BLaER1 treated with 17β-estradiol and CSF1 and Interleukin-3, amounts not matched to agents 10 nM and 100 nM (cell line): Measurements from ENCODE around the gene RAB43.
"Not testable (repeated sequence)": the region's sequence is repeated elsewhere in the genome, so short reads cannot be mapped to it uniquely, and the experiment has no call there.

Experiments used
- H3K27ac ChIP-seq, 11 experiments: shearing (Covaris generic); formaldehyde crosslinking; 2 replicates each; pipeline ENCODE4 v1.8.1; 2022
- H3K27me3 ChIP-seq, 11 experiments: shearing (Covaris generic); formaldehyde crosslinking; 2 replicates each; pipeline ENCODE4 v1.8.1; 2022
- H3K36me3 ChIP-seq, 11 experiments: shearing (Covaris generic); formaldehyde crosslinking; 2 replicates each; pipeline ENCODE4 v1.8.1; 2022
- H3K4me1 ChIP-seq, 10 experiments: shearing (Covaris generic); formaldehyde crosslinking; 2 replicates each; pipeline ENCODE4 v1.8.1; 2022
- H3K4me2 ChIP-seq, 11 experiments: shearing (Covaris generic); formaldehyde crosslinking; 2 replicates each; pipeline ENCODE4 v1.8.1; 2022
- H3K4me3 ChIP-seq, 10 experiments: shearing (Covaris generic); formaldehyde crosslinking; 2 replicates each; pipeline ENCODE4 v1.8.1; 2022
- H3K9ac ChIP-seq, 11 experiments: shearing (Covaris generic); formaldehyde crosslinking; 2 replicates each; pipeline ENCODE4 v1.8.1; 2022
- H3K9me3 ChIP-seq, 11 experiments: shearing (Covaris generic); formaldehyde crosslinking; replicated peaks in 1 of 11; 2 replicates each; pipeline ENCODE4 v1.8.1; 2022
- H4K20me1 ChIP-seq, 11 experiments: shearing (Covaris generic); formaldehyde crosslinking; 2 replicates each; pipeline ENCODE4 v1.8.1; 2022
- Cebpa-rat ChIP-seq, 11 experiments: shearing (Covaris generic); IDR thresholded peaks; 2 replicates each; pipeline ENCODE4 v1.8.1; 2022

The RAB43 gene

DNA sequence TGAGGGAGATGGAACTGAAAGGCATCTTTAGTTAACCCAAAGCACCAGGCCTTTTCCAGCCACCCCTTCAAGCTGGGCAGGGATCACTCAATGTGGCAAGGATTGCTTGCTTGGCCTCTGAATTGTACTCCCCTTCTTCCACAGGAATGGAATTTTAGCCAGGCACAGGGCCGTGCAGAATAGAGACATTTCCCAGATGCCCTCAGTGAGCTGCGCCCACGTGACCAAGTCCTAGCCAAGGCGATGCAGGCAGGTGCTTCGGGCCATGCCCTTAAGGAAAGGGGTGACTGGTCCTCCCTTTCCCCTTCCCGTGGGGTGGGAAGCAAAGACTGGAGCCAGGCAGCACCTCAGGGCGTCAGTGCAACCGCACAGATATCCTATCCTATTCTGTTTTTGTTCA lies 43.1 kb downstream of the RAB43 start:
- H3K9me3 ChIP-seq: peaks cover 0 to 10% (median 6%) of the 10 kb centered on the region in 11 experiments; a peak in 5 of 22 replicates
- H3K27me3 ChIP-seq: no peaks in the 10 kb centered on the region
- no peaks in the 10 kb centered on the region for H3K36me3 ChIP-seq
- no peak overlapping the region for H3K4me3 ChIP-seq
- no peak overlapping the region for H3K27ac ChIP-seq
- no peak overlapping the region for H3K4me2 ChIP-seq
- peaks cover 0 to 10% (median 7%) of the 10 kb centered on the region in 10 experiments; a peak in 13 of 20 replicates for H3K4me1 ChIP-seq
- no peak overlapping the region for H3K9ac ChIP-seq
- no peak for TF ChIP-seq Cebpa-rat (IDR thresholded peaks at IDR 0.05)
- no peaks in the 10 kb centered on the region for H4K20me1 ChIP-seq

GRCh38 chr3:129077222-129077621 lies 44.4 kb downstream of the RAB43 start:
- no peak for TF ChIP-seq Cebpa-rat (IDR thresholded peaks at IDR 0.05)
- Histone ChIP-seq H3K4me2 (no peak overlapping the region), H3K4me3 (no peak overlapping the region), H3K9ac (no peak overlapping the region), H3K4me1 (peaks cover 0 to 7% (median 4%) of the 10 kb centered on the region in 10 experiments; a peak in 13 of 20 replicates), H3K36me3 (no peaks in the 10 kb centered on the region), H3K9me3 (peaks cover 0 to 10% (median 6%) of the 10 kb centered on the region in 11 experiments; a peak in 5 of 22 replicates), H4K20me1 (no peaks in the 10 kb centered on the region), H3K27ac (no peak overlapping the region), H3K27me3 (no peaks in the 10 kb centered on the region)

- peak overlapping the region in 3 of 10 experiments; percentile 16 to 23 (median 20); a peak in 4 of 20 replicates for H3K4me3 ChIP-seq
- peak overlapping the region in 7 of 11 experiments; percentile 31 to 74 (median 68); a peak in 13 of 22 replicates for H3K27ac ChIP-seq
These were observed 51.3 kb downstream of the RAB43 start for GRCh38 chr3:129070086-129070885.

GRCh38 chr3:129069313-129070085 lies 52.1 kb downstream of the RAB43 start:
- Histone ChIP-seq H3K4me3 (peak overlapping the region in 3 of 10 experiments; percentile 16 to 23 (median 20); a peak in 4 of 20 replicates), H3K9me3 (peaks cover 0 to 16% (median 12%) of the 10 kb centered on the region in 11 experiments; a peak in 16 of 22 replicates), H3K9ac (peak overlapping the region in 6 of 11 experiments; percentile 12 to 62 (median 54); a peak in 8 of 22 replicates), H3K4me1 (peaks cover 26 to 75% (median 64%) of the 10 kb centered on the region in 10 experiments), H3K27ac (peak overlapping the region in 7 of 11 experiments; percentile 31 to 74 (median 68); a peak in 14 of 22 replicates), H3K4me2 (peak overlapping the region; percentile 65 to 99 (median 80))
- not testable (repeated sequence) for H4K20me1 ChIP-seq, H3K27me3 ChIP-seq, H3K36me3 ChIP-seq

More at GRCh38 chr3:129070086-129070885, 51.3 kb downstream of the RAB43 start:
- H3K36me3 ChIP-seq: no peaks in the 10 kb centered on the region
- peak overlapping the region in 6 of 11 experiments; percentile 12 to 62 (median 54); a peak in 9 of 22 replicates for H3K9ac ChIP-seq
- TF ChIP-seq Cebpa-rat (IDR thresholded peaks at IDR 0.05): no peak
- no peaks in the 10 kb centered on the region for H4K20me1 ChIP-seq
- no peaks in the 10 kb centered on the region for H3K27me3 ChIP-seq
- peak overlapping the region; percentile 41 to 99 (median 79) for H3K4me2 ChIP-seq
- peaks cover 0 to 19% (median 13%) of the 10 kb centered on the region in 11 experiments; a peak in 18 of 22 replicates for H3K9me3 ChIP-seq
- H3K4me1 ChIP-seq: peaks cover 26 to 67% (median 56%) of the 10 kb centered on the region in 10 experiments

GRCh38 chr3:129068291-129068886 lies 53.2 kb downstream of the RAB43 start:
- peak overlapping the region; percentile 76 to 99 (median 89) for H3K4me2 ChIP-seq

DNA sequence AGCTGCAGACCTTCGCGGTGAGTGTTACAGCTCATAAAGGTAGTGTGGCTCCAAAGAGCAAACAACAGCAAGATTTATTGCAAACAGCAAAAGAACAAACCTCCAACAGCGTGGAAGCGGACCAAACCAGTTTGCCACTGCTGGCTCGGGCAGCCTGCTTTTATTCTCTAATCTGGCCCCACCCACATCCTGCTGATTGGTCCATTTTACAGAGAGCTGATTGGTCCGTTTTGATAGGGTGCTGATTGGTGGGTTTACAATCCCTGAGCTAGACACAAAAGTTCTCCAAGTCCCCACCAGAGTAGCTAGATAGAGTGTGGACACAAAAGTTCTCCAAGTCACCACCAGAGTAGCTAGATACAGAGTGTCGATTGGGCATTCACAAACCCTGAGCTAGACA lies 53.9 kb downstream of the RAB43 start:
- Histone ChIP-seq H3K27ac (peak overlapping the region in 5 of 11 experiments; percentile 44 to 73 (median 70); a peak in 8 of 22 replicates), H3K9ac (peak overlapping the region in 3 of 11 experiments; percentile 66 to 67 (median 66); a peak in 3 of 22 replicates), H3K4me3 (peak overlapping the region in 7 of 10 experiments; percentile 23 to 69 (median 50); a peak in 8 of 20 replicates), H3K9me3 (peaks cover 0 to 16% (median 12%) of the 10 kb centered on the region in 11 experiments; a peak in 16 of 22 replicates), H3K4me1 (peaks cover 26 to 93% (median 81%) of the 10 kb centered on the region in 10 experiments), H3K4me2 (peak overlapping the region; percentile 76 to 99 (median 89); a peak in 21 of 22 replicates)
- not testable (repeated sequence) for H3K27me3 ChIP-seq, H4K20me1 ChIP-seq, H3K36me3 ChIP-seq

More at GRCh38 chr3:129068291-129068886, 53.2 kb downstream of the RAB43 start:
- no peak for TF ChIP-seq Cebpa-rat (IDR thresholded peaks at IDR 0.05)
- peaks cover 26 to 86% (median 75%) of the 10 kb centered on the region in 10 experiments for H3K4me1 ChIP-seq
- H3K9ac ChIP-seq: peak overlapping the region; percentile 53 to 69 (median 66); a peak in 19 of 22 replicates
- H3K36me3 ChIP-seq: no peaks in the 10 kb centered on the region
- H3K27ac ChIP-seq: peak overlapping the region; percentile 19 to 73 (median 62); a peak in 20 of 22 replicates
- peaks cover 0 to 16% (median 12%) of the 10 kb centered on the region in 11 experiments; a peak in 16 of 22 replicates for H3K9me3 ChIP-seq
- no peaks in the 10 kb centered on the region for H3K27me3 ChIP-seq
- no peaks in the 10 kb centered on the region for H4K20me1 ChIP-seq
- peak overlapping the region; percentile 23 to 69 (median 50); a peak in 18 of 20 replicates for H3K4me3 ChIP-seq

GRCh38 chr3:129065720-129066073 lies 55.9 kb downstream of the RAB43 start:
- no peak for TF ChIP-seq Cebpa-rat (IDR thresholded peaks at IDR 0.05)
- H3K27me3 ChIP-seq: peaks cover 0 to 13% (median 0%) of the 10 kb centered on the region in 11 experiments; a peak in 4 of 22 replicates
- H3K4me2 ChIP-seq: peak overlapping the region in 10 of 11 experiments; percentile 10 to 99 (median 78); a peak in 18 of 22 replicates

More at GRCh38 chr3:129065720-129066073, 55.9 kb downstream of the RAB43 start:
- Histone ChIP-seq H3K9me3 (peaks cover 0 to 16% (median 12%) of the 10 kb centered on the region in 11 experiments; a peak in 16 of 22 replicates), H3K36me3 (no peaks in the 10 kb centered on the region), H4K20me1 (no peaks in the 10 kb centered on the region), H3K4me1 (peaks cover 39 to 100% (median 93%) of the 10 kb centered on the region in 10 experiments), H3K9ac (peak overlapping the region in 3 of 11 experiments; percentile 5 to 59 (median 9); a peak in 3 of 22 replicates), H3K4me3 (no peak overlapping the region), H3K27ac (peak overlapping the region in 2 of 11 experiments; percentile 7 to 48; a peak in 1 of 22 replicates)
